ENCODE measurements around the gene GINS2. TPM values are rescaled to one million over a fixed set of nuclear protein-coding genes. Genes with fewer than 3 reads are reported as not detected.

The GINS2 gene
- total and polyA plus RNA-seq, 2 experiments from 2014 or later: 40.5 to 44.4 TPM

GRCh38 chr16:85680352-85680944 lies 8.3 kb downstream of the GINS2 start:
- Histone ChIP-seq H3K9me2 (ENCODE audit: insufficient read depth) (no peaks in the 10 kb centered on the region), H3F3A (replicated peaks; ENCODE audit: low read depth) (peaks cover 8% of the 10 kb centered on the region), H3K27ac (ENCODE audit: low read depth) (no peak overlapping the region), H2AFZ (no peak overlapping the region), H3K36me3 (ENCODE audit: insufficient read depth) (peaks cover 29% of the 10 kb centered on the region), H3K4me3 (no peak overlapping the region), H4K20me1 (replicated peaks; ENCODE audit: insufficient read depth) (peaks cover 29% of the 10 kb centered on the region), H3K4me2 (no peak overlapping the region), H3K27me3 (ENCODE audit: insufficient read depth) (no peaks in the 10 kb centered on the region), H3K79me2 (replicated peaks; ENCODE audit: insufficient read depth) (peaks cover 20% of the 10 kb centered on the region), H3K4me1 (ENCODE audit: insufficient read depth) (no peaks in the 10 kb centered on the region)
- H3K4me3 Mint-ChIP-seq: no peak overlapping the region
- peaks cover 10% of the 10 kb centered on the region; the same call in 1 of the 3 replicates for H3K4me1 Mint-ChIP-seq
- ATAC-seq: no peak
- DNase-seq (ENCODE audit: low spot score): no peak
- TF ChIP-seq ZNF331 (CRISPR knock-in tag; IDR thresholded peaks at IDR 0.05; ENCODE audit: low read depth) (no peak), POLR2AphosphoS5 (IDR thresholded peaks at IDR 0.05; ENCODE audit: low read depth) (no peak), EZH2phosphoT487 (IDR thresholded peaks at IDR 0.05; ENCODE audit: unreplicated experiment) (no peak), JUNB (IDR thresholded peaks at IDR 0.05; ENCODE audit: unreplicated experiment) (no peak), ZNF114 (CRISPR knock-in tag; IDR thresholded peaks at IDR 0.05) (no peak)
- TF ChIP-seq, protein P1, sequence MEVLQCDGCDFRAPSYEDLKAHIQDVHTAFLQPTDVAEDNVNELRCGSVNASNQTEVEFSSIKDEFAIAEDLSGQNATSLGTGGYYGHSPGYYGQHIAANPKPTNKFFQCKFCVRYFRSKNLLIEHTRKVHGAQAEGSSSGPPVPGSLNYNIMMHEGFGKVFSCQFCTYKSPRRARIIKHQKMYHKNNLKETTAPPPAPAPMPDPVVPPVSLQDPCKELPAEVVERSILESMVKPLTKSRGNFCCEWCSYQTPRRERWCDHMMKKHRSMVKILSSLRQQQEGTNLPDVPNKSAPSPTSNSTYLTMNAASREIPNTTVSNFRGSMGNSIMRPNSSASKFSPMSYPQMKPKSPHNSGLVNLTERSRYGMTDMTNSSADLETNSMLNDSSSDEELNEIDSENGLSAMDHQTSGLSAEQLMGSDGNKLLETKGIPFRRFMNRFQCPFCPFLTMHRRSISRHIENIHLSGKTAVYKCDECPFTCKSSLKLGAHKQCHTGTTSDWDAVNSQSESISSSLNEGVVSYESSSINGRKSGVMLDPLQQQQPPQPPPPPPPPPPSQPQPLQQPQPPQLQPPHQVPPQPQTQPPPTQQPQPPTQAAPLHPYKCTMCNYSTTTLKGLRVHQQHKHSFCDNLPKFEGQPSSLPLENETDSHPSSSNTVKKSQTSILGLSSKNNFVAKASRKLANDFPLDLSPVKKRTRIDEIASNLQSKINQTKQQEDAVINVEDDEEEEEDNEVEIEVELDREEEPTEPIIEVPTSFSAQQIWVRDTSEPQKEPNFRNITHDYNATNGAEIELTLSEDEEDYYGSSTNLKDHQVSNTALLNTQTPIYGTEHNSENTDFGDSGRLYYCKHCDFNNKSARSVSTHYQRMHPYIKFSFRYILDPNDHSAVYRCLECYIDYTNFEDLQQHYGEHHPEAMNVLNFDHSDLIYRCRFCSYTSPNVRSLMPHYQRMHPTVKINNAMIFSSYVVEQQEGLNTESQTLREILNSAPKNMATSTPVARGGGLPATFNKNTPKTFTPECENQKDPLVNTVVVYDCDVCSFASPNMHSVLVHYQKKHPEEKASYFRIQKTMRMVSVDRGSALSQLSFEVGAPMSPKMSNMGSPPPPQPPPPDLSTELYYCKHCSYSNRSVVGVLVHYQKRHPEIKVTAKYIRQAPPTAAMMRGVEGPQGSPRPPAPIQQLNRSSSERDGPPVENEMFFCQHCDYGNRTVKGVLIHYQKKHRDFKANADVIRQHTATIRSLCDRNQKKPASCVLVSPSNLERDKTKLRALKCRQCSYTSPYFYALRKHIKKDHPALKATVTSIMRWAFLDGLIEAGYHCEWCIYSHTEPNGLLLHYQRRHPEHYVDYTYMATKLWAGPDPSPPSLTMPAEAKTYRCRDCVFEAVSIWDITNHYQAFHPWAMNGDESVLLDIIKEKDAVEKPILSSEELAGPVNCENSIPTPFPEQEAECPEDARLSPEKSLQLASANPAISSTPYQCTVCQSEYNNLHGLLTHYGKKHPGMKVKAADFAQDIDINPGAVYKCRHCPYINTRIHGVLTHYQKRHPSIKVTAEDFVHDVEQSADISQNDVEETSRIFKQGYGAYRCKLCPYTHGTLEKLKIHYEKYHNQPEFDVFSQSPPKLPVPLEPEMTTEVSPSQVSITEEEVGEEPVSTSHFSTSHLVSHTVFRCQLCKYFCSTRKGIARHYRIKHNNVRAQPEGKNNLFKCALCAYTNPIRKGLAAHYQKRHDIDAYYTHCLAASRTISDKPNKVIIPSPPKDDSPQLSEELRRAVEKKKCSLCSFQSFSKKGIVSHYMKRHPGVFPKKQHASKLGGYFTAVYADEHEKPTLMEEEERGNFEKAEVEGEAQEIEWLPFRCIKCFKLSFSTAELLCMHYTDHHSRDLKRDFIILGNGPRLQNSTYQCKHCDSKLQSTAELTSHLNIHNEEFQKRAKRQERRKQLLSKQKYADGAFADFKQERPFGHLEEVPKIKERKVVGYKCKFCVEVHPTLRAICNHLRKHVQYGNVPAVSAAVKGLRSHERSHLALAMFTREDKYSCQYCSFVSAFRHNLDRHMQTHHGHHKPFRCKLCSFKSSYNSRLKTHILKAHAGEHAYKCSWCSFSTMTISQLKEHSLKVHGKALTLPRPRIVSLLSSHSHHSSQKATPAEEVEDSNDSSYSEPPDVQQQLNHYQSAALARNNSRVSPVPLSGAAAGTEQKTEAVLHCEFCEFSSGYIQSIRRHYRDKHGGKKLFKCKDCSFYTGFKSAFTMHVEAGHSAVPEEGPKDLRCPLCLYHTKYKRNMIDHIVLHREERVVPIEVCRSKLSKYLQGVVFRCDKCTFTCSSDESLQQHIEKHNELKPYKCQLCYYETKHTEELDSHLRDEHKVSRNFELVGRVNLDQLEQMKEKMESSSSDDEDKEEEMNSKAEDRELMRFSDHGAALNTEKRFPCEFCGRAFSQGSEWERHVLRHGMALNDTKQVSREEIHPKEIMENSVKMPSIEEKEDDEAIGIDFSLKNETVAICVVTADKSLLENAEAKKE (CRISPR knock-in tag; IDR thresholded peaks at IDR 0.05): no peak
- no peaks in the 10 kb centered on the region for H3K9me3 Mint-ChIP-seq
- H3K36me3 Mint-ChIP-seq (ENCODE audit: low read depth): peaks cover 65% of the 10 kb centered on the region
- no peak overlapping the region for H3K27ac Mint-ChIP-seq
- peaks cover 10% of the 10 kb centered on the region for H3K27me3 Mint-ChIP-seq (ENCODE audit: insufficient read depth, low read depth, poor library complexity)

- ATAC-seq: no peak; the same call in 2 of the 3 replicates
- H3K27me3 ChIP-seq (ENCODE audit: insufficient read depth): no peaks in the 10 kb centered on the region
- no peak for TF ChIP-seq CREB1 (CRISPR knock-in tag; IDR thresholded peaks at IDR 0.05; ENCODE audit: low read depth)
- no peak for TF ChIP-seq STAT1 (IDR thresholded peaks at IDR 0.05; ENCODE audit: unreplicated experiment)
- no peak for TF ChIP-seq JUNB (IDR thresholded peaks at IDR 0.05; ENCODE audit: unreplicated experiment)
Measured at GRCh38 chr16:85679870-85680269, 8.9 kb downstream of the GINS2 start.

More at GRCh38 chr16:85679870-85680269, 8.9 kb downstream of the GINS2 start:
- H3K79me2 ChIP-seq (replicated peaks; ENCODE audit: insufficient read depth): peaks cover 15% of the 10 kb centered on the region
- Mint-ChIP-seq H3K36me3 (ENCODE audit: low read depth) (peaks cover 71% of the 10 kb centered on the region), H3K4me1 (peaks cover 10% of the 10 kb centered on the region; the same call in 1 of the 3 replicates), H3K9me3 (no peaks in the 10 kb centered on the region), H3K27me3 (ENCODE audit: insufficient read depth, low read depth, poor library complexity) (peaks cover 10% of the 10 kb centered on the region), H3K27ac (no peak overlapping the region), H3K4me3 (no peak overlapping the region)
- H3F3A ChIP-seq (replicated peaks; ENCODE audit: low read depth): peaks cover 8% of the 10 kb centered on the region
- peaks cover 33% of the 10 kb centered on the region for H4K20me1 ChIP-seq (replicated peaks; ENCODE audit: insufficient read depth)
- no peak overlapping the region for H3K4me3 ChIP-seq
- no peak for DNase-seq (ENCODE audit: low spot score)
- no peak overlapping the region for H2AFZ ChIP-seq
- no peaks in the 10 kb centered on the region for H3K9me2 ChIP-seq (ENCODE audit: insufficient read depth)
- H3K4me2 ChIP-seq: no peak overlapping the region
- peaks cover 29% of the 10 kb centered on the region for H3K36me3 ChIP-seq (ENCODE audit: insufficient read depth)
- no peak overlapping the region for H3K27ac ChIP-seq (ENCODE audit: low read depth)
- no peaks in the 10 kb centered on the region for H3K4me1 ChIP-seq (ENCODE audit: insufficient read depth)
